DMS79 (cell line): ENCODE results near the gene HLA-F.
A peak's percentile ranks its signal among the peaks of the same experiment; 100 is the strongest.

Source experiments
- DNase-seq: peaks from one replicate; lab custom pipeline; 2025; lab: John Stamatoyannopoulos, UW

Gene HLA-F

GRCh38 chr6:29744131-29744530 lies 20.9 kb downstream of the HLA-F start:
- DNase-seq: no peak

- DNase-seq: no peak
These were observed 21.4 kb downstream of the HLA-F start for GRCh38 chr6:29744621-29745020.

GRCh38 chr6:29745386-29745785 lies 22.2 kb downstream of the HLA-F start:
- DNase-seq: no peak

GRCh38 chr6:29745855-29746449 lies 22.7 kb downstream of the HLA-F start:
- no peak for DNase-seq

- DNase-seq: no peak
These were observed 23.8 kb downstream of the HLA-F start for GRCh38 chr6:29746846-29747687.

GRCh38 chr6:29747688-29748250 lies 24.5 kb downstream of the HLA-F start:
- no peak for DNase-seq

GRCh38 chr6:29748391-29749307 lies 25.4 kb downstream of the HLA-F start:
- DNase-seq: peak; percentile 40

- DNase-seq: no peak
These were observed 26.1 kb downstream of the HLA-F start for GRCh38 chr6:29749308-29749662.

- DNase-seq: no peak
These were observed 26.4 kb downstream of the HLA-F start for GRCh38 chr6:29749668-29750067.

GRCh38 chr6:29750709-29751108 lies 27.5 kb downstream of the HLA-F start:
- no peak for DNase-seq

- DNase-seq: no peak
These were observed 28.2 kb downstream of the HLA-F start for GRCh38 chr6:29751480-29751879.

- peak; percentile 32 for DNase-seq
These were observed 29.4 kb downstream of the HLA-F start for GRCh38 chr6:29752451-29753308.

GRCh38 chr6:29753309-29753644 lies 30.0 kb downstream of the HLA-F start:
- no peak for DNase-seq

GRCh38 chr6:29755295-29755871 lies 32.1 kb downstream of the HLA-F start:
- DNase-seq: no peak

GRCh38 chr6:29757282-29757681 lies 34.0 kb downstream of the HLA-F start:
- DNase-seq: no peak

- DNase-seq: no peak
These were observed 34.6 kb downstream of the HLA-F start for GRCh38 chr6:29757701-29758293.

GRCh38 chr6:29758761-29759160 lies 35.5 kb downstream of the HLA-F start:
- no peak for DNase-seq

GRCh38 chr6:29759457-29759856 lies 36.2 kb downstream of the HLA-F start:
- DNase-seq: no peak

GRCh38 chr6:29760328-29760727 lies 37.1 kb downstream of the HLA-F start:
- DNase-seq: no peak

GRCh38 chr6:29762051-29762450 lies 38.8 kb downstream of the HLA-F start:
- no peak for DNase-seq

GRCh38 chr6:29762781-29763214 lies 39.6 kb downstream of the HLA-F start:
- no peak for DNase-seq
